ENCODE results near the gene DZANK1.
"Not testable (repeated sequence)": the region's sequence is repeated elsewhere in the genome, so short reads cannot be mapped to it uniquely, and the experiment has no call there.

Gene DZANK1

GRCh38 chr20:18377896-18378481 is 88.8 kb downstream of the DZANK1 start:
- DNase-seq (ENCODE audit: low read depth) = no peak

DNA sequence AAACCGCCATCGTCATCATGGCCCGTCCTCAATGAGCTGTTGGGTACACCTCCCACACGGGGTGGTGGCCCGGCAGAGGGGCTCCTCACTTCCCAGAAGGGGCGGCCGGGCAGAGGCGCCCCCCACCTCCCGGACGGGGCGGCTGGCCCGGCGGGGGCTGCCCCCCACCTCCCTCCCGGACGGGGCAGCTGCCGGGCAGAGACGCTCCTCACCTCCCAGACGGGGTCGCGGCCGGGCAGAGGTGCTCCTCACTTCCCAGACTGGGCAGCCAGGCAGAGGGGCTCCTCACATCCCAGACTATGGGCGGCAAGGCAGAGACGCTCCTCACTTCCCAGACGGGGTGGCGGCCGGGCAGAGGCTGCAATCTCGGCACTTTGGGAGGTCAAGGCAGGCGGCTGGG is 91.3 kb downstream of the DZANK1 start:
- not testable (repeated sequence) for DNase-seq (ENCODE audit: low read depth)

GRCh38 chr20:18372296-18372695 is 94.5 kb downstream of the DZANK1 start:
- DNase-seq (ENCODE audit: low read depth) = no peak

- no peak for DNase-seq (ENCODE audit: low read depth)
Measured at GRCh38 chr20:18364768-18365167, 102.1 kb downstream of the DZANK1 start.

DNA sequence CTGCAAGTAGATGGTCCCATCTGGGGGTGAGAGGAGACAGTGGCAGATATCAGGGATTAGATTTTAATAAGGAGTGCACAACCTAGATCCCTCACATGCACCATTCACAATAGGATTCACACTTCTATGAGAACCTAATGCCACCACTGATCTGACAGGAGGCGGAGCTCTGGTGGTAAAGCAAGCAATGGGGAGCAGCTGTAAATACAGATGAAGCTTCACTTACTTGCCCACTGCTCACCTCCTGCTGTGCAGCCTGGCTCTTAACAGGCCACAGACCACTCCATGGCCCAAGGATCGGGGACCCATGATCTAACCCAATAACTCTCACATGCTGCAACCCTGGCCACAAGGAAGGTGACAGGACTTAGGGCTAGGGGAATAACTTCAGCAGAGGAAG is 103.1 kb downstream of the DZANK1 start:
- no peak for DNase-seq (ENCODE audit: low read depth)

DNA sequence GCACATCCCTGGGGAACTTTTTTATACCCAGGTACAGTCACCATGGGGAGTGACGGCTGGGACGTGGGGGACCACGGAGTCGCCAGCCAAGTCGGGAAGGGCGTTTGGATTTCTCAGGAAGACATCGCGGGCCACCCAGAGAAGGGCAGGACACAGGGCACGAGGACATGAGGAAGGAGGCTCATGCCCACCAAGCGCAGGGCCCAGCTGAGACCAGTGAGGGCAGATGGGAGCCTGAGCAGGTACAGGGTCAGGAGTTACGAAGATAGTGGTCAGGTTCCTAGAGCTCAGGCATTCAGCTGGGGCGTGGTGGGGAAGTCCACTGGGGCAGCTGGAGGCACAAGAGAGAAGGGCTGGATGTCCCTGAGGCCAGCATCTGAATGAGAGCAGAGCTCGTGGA is 103.9 kb downstream of the DZANK1 start:
- DNase-seq (ENCODE audit: low read depth) = no peak

GRCh38 chr20:18361678-18362077 is 105.2 kb downstream of the DZANK1 start:
- no peak for DNase-seq (ENCODE audit: low read depth)

DNA sequence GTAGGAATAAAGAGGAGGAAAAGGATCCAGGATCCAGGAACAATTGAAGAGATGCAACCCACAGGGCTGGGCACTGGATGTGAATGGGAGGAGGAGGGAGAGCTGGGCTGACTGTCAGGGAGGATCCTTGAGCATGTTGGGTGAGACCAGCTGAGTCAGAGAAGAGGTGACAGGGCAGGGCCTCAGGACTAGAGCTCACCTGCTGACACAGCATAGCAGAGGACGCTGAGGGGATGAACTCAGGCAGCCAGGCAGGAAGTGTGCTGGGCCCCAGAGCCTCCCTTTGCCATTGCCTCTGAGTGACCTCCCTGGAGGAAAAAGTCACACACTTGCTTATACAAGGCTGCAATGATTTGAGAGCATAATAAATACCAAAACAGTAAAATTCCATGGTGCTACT is 106.2 kb downstream of the DZANK1 start:
- DNase-seq (ENCODE audit: low read depth) = no peak

DNA sequence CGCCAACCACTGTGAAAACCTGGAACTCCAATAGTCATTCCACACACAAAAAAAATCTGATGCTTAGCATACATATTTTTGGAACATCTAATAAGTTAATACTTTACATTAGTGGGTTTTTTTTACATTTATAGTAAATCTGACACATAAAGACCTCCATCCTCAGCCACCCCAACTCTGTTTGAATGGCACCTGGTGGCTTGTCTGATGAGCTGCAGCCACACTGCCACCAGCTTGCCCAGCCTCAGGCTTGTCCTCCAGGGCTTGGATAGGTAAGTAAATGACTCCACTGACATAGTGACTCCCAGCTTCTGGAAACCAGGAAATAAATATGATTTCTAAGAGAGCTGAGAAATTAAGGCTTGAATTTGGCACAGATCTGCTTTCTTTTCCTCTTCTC is 107.0 kb downstream of the DZANK1 start:
- no peak for DNase-seq (ENCODE audit: low read depth)

DNA sequence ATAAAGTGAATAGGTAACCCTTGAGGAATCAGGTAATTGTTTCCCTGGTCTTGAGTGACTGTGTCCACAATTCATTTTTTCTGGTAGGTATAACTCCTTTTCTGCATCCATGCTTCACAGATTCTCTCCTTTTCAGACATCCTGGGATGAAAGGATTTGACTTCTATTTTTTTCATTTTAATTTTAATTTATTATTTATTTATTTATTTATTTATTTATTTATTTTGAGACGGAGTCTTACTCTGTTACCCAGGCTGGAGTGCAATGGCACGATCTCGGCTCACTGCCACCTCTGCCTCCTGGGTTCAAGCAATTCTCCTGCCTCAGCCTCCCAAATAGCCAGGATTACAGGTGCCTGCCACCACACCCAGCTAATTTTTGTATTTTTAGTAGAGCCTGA is 117.1 kb downstream of the DZANK1 start:
- not testable (repeated sequence) for DNase-seq (ENCODE audit: low read depth)

All from activated T-cell treated with anti-CD3 and anti-CD28 coated beads for 24 hours (primary cell).